ENCODE measurements around the gene DNM3. TPM values are rescaled to one million over a fixed set of nuclear protein-coding genes. Genes with fewer than 3 reads are reported as not detected.

The DNM3 gene
- total and polyA plus RNA-seq, 2 donors (not counting 3 experiments of a cell fraction or from before 2014, with no cell fraction given), result 1.4 to 2.5 TPM

GRCh38 chr1:172176206-172176605, 334.9 kb downstream of the DNM3 start:
- Histone ChIP-seq H2AFZ (ENCODE audit: low read depth, low read length) (no peak overlapping the region), H3K9me1 (replicated peaks; ENCODE audit: control insufficient read depth, extremely low read depth, insufficient read depth, low read length) (no peaks in the 10 kb centered on the region), H4K20me1 (replicated peaks; ENCODE audit: control insufficient read depth, extremely low read depth, insufficient read depth, low read length) (no peaks in the 10 kb centered on the region), H3K27me3 (ENCODE audit: control insufficient read depth in 2 of 2, insufficient read depth in 2 of 2, low read length in 2 of 2) (no peaks in the 10 kb centered on the region), H3K27ac (ENCODE audit: insufficient read depth, low read depth, low read length) (no peak overlapping the region), H3K9me3 (replicated peaks; ENCODE audit: control insufficient read depth, insufficient read depth, low read length) (no peaks in the 10 kb centered on the region), H3K9ac (replicated peaks; ENCODE audit: extremely low read depth, insufficient read depth, low read length) (no peak overlapping the region), H3K79me2 (ENCODE audit: control insufficient read depth, insufficient read depth, low read length) (no peaks in the 10 kb centered on the region), H3K4me2 (ENCODE audit: insufficient read depth, low read length) (no peak overlapping the region), H3K36me3 (ENCODE audit: control insufficient read depth in 2 of 2, extremely low read depth in 1 of 2, insufficient read depth in 2 of 2, low read length in 2 of 2) (no peaks in the 10 kb centered on the region), H3K4me3 (replicated peaks in 1 of 3; ENCODE audit: insufficient read depth in 1 of 3, low read depth in 1 of 3, low read length in 3 of 3) (no peak overlapping the region), H3K4me1 (ENCODE audit: control insufficient read depth, extremely low read depth, insufficient read depth, low read length) (peaks cover 4% of the 10 kb centered on the region)
- DNase-seq (ENCODE audit: low read depth, low spot score) (no peak), FAIRE-seq (no peak)
- no TSS peak for BruUV-seq (replicated peaks)
- CTCF ChIA-PET, result no interaction called here
- TF ChIP-seq EZH2 (IDR thresholded peaks at IDR 0.05; ENCODE audit: borderline replicate concordance, low read depth, low read length, severe bottlenecking) (no peak), GATA2 (IDR thresholded peaks at IDR 0.05; ENCODE audit: insufficient read depth, insufficient read length, low read depth, low read length) (no peak), MAX (IDR thresholded peaks at IDR 0.05; ENCODE audit: insufficient read depth, insufficient read length) (no peak), JUN (IDR thresholded peaks at IDR 0.05; ENCODE audit: borderline replicate concordance, insufficient read depth, insufficient read length, low read depth) (no peak), FOS (IDR thresholded peaks at IDR 0.05; ENCODE audit: borderline replicate concordance, insufficient read depth, low read length) (no peak), POLR2A (IDR thresholded peaks at IDR 0.05; ENCODE audit: low read depth, low read length) (no peak)
- POLR2A ChIA-PET, result no interaction called here
- intact Hi-C loops (cut with micrococcal nuclease) (no loop called here), dilution Hi-C loops (cut with MboI; ENCODE audit: extremely low pct_ligation_motif_present, low sequenced_read_pairs) (no loop called here)

GRCh38 chr1:172177849-172178248, 336.6 kb downstream of the DNM3 start:
- H3K4me2 ChIP-seq (ENCODE audit: insufficient read depth, low read length), result no peak overlapping the region
- no peaks in the 10 kb centered on the region for H3K9me1 ChIP-seq (replicated peaks; ENCODE audit: control insufficient read depth, extremely low read depth, insufficient read depth, low read length)
- TF ChIP-seq FOS (IDR thresholded peaks at IDR 0.05; ENCODE audit: borderline replicate concordance, insufficient read depth, low read length), result no peak
- DNase-seq (ENCODE audit: low read depth, low spot score), result no peak
- no peaks in the 10 kb centered on the region for H4K20me1 ChIP-seq (replicated peaks; ENCODE audit: control insufficient read depth, extremely low read depth, insufficient read depth, low read length)
- no peaks in the 10 kb centered on the region for H3K9me3 ChIP-seq (replicated peaks; ENCODE audit: control insufficient read depth, insufficient read depth, low read length)
- H3K79me2 ChIP-seq (ENCODE audit: control insufficient read depth, insufficient read depth, low read length), result no peaks in the 10 kb centered on the region
- no peaks in the 10 kb centered on the region for H3K36me3 ChIP-seq (ENCODE audit: control insufficient read depth in 2 of 2, extremely low read depth in 1 of 2, insufficient read depth in 2 of 2, low read length in 2 of 2)
- no peak overlapping the region for H2AFZ ChIP-seq (ENCODE audit: low read depth, low read length)
- H3K27ac ChIP-seq (ENCODE audit: insufficient read depth, low read depth, low read length), result no peak overlapping the region
- dilution Hi-C loops (cut with MboI; ENCODE audit: extremely low pct_ligation_motif_present, low sequenced_read_pairs) (no loop called here), intact Hi-C loops (cut with micrococcal nuclease) (no loop called here)
- ChIA-PET POLR2A (no interaction called here), CTCF (no interaction called here)
- no peak overlapping the region for H3K4me3 ChIP-seq (replicated peaks in 1 of 3; ENCODE audit: insufficient read depth in 1 of 3, low read depth in 1 of 3, low read length in 3 of 3)
- BruUV-seq (replicated peaks), result no TSS peak
- H3K9ac ChIP-seq (replicated peaks; ENCODE audit: extremely low read depth, insufficient read depth, low read length), result no peak overlapping the region
- H3K27me3 ChIP-seq (ENCODE audit: control insufficient read depth in 2 of 2, insufficient read depth in 2 of 2, low read length in 2 of 2), result no peaks in the 10 kb centered on the region
- FAIRE-seq, result no peak
- H3K4me1 ChIP-seq (ENCODE audit: control insufficient read depth, extremely low read depth, insufficient read depth, low read length), result peaks cover 11% of the 10 kb centered on the region
